Measurements from ENCODE around the gene IQSEC1.

The IQSEC1 gene

GRCh38 chr3:12956316-12956660 lies 116.9 kb downstream of the IQSEC1 start:
- no peak for DNase-seq (ENCODE audit: low read depth in 2 of 2, low spot score in 1 of 2)

DNA sequence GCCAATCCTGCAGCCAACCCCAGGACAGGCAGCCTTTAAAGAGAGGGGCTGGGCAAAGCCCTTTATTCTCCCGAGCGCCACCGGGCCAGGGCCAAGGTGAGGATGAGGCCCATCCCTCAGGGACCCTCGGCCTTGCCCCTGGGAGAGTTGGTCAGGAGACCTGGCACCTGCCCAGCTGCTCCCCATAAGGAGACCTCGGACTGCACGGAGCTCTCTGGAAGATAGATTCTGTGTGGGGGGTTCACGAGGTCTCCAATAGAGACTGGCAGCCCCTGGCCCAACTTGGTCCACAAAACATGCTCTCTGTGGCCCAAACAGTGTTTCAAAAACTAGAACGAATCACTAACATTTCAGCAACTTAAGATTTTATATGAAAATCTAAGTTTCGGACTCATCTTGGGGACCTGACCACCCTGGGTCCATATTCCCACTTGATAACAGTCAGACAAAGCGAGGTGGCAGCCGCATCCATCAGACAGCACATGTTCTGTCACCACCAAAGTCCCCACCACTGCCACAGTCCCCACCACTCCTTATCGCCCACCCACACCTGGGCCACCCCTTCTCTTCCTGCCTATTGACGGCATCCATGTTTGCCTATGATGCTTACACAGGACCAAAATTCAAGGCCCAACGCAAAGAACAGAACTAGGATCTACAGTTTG lies 117.4 kb downstream of the IQSEC1 start:
- DNase-seq (ENCODE audit: low read depth in 2 of 2, low spot score in 1 of 2), result no peak

DNA sequence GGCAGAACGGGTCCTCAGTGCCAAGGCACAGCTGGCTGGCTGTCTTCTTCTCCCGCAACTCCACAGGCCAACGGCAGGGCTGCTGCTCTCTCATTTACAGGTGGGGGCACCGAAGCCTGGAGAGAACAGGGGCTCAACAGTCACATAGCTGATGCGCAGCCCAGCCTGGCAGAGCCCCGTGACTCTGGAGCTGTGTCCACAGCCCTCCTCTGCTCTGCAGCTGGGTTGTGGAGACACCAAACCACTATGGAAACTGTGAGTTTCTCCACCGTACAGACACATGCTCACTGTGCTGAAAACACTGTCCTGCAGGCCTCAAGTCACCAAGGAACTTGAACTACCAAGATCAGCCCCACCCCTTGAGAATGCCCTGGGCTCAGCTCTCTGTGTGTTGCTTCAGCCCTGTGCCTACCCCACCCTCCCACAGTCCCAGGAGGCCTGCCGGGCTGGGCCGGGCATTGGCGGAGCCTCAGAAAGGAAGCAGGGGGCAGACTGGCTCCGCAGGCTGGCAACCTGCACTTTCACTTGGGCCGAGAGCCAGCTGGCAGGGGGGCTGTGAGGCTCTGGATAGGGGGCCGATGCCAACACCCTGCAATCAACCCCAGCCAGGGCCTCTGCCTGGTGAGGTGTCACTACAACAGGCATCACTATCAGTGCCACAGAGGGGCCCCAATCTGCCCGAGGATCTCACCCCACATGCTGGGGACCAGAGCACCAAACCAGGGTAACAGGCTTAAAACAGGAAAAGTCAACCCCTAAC lies 118.2 kb downstream of the IQSEC1 start:
- DNase-seq (ENCODE audit: low read depth in 2 of 2, low spot score in 1 of 2), result no peak

DNA sequence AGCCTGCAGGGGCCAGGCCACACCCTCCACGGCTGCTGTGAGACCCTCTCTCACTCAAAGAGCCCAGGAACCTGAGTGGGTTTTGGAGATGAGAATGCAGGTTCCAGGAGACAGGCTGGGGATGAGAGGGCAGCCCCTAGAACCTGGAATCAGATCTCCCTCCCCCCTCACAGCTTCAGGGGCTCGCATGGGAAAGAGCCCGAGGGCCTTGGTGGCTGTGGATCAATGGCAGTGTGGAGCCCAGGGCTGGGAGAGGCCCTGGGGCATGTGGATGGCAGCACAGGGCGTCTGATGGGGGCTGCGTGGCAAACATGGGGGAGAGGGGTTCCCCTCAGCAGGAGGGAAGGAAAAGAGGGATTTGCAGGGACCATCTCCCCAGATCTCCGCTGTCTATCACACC lies 119.0 kb downstream of the IQSEC1 start:
- no peak for DNase-seq (ENCODE audit: low read depth in 2 of 2, low spot score in 1 of 2)

GRCh38 chr3:12953201-12953995 lies 119.8 kb downstream of the IQSEC1 start:
- DNase-seq (ENCODE audit: low read depth in 2 of 2, low spot score in 1 of 2), result no peak

DNA sequence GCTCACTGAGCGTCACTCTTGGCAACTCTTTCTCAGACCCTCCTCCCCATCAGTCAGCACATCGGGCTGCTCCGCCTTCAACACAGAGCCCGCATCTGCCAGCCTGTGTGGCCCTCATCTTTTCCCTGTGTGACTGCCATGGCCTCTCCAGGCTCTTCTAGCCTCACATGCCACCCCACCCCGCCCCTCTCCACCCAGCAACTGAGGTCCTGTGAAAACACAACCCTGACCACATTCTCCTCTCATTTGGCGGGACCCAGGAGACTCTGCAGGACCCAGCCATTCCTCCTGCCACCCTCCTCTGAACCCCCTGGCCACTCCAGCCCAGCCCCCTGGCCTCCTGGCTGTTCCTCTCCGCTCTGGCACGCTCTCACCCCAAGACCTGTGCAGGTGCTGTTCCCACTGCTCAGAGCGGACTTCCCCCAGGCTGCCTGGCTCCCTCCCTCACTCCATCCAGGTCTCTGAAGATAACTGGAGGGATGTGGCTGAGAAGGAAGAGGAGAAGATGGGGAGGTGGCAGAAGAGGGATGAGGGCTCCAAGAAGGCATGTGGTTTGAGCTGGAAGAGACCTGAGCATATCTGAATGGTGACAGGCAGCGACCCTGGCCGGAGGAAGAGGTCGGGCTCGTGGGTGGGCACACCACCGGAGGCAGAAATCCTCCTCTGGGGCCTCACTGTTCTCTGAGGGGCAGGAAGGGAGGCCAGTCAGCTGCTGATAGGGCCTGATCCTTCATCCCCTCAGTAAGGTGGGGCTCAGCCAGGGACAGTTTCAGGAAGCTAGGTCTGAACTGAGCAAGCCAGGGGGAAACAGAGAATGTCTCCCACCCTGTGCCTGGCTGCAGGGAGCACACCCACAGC lies 120.7 kb downstream of the IQSEC1 start:
- no peak for DNase-seq (ENCODE audit: low read depth in 2 of 2, low spot score in 1 of 2)

- no peak for DNase-seq (ENCODE audit: low read depth in 2 of 2, low spot score in 1 of 2)
Observed at GRCh38 chr3:12948891-12949711, 124.1 kb downstream of the IQSEC1 start.

DNA sequence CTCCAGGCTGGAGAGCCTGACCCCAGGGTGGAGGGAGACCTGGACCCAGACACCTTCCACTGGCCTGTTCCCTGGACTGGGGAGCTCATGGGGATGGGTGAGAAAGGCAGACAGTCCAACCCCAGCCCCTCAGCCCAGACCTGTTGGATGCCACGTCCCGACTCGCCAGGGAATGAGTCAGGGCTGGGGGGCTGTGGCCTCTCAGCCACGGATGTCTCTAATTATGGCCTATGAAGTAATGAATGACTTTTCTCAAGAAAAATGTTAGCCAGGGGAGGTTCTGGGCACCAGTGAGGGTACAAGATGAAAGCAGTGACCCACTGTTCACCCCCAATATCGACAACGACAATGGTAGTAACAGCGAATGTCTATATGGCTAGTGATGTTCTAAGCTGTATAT lies 124.9 kb downstream of the IQSEC1 start:
- no peak for DNase-seq (ENCODE audit: low read depth in 2 of 2, low spot score in 1 of 2)

GRCh38 chr3:12947504-12948369 lies 125.5 kb downstream of the IQSEC1 start:
- no peak for DNase-seq (ENCODE audit: low read depth in 2 of 2, low spot score in 1 of 2)

GRCh38 chr3:12946649-12947316 lies 126.4 kb downstream of the IQSEC1 start:
- DNase-seq (ENCODE audit: low read depth in 2 of 2, low spot score in 1 of 2), result no peak

GRCh38 chr3:12946251-12946648 lies 127.0 kb downstream of the IQSEC1 start:
- no peak for DNase-seq (ENCODE audit: low read depth in 2 of 2, low spot score in 1 of 2)

DNA sequence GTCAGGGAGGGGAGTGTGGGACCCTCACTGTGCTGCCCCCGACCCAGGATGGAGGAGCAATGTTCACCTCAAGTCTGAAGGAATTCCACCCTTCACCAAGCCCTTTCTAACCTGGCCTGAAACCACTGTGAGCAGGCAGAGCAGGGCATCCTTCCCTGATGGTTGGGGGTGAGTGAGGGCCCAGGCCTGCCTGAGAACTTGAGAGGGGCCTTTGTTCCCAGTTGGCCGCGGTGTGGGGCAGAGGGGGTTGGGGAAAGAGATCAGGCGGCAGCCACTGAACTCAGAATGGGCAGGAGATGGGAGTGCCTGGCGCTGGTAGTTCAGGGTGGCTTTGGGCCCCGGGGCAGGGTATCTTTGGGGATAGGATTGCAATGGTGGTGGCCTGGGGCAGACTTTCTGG lies 128.4 kb downstream of the IQSEC1 start:
- no peak for DNase-seq (ENCODE audit: low read depth in 2 of 2, low spot score in 1 of 2)

DNA sequence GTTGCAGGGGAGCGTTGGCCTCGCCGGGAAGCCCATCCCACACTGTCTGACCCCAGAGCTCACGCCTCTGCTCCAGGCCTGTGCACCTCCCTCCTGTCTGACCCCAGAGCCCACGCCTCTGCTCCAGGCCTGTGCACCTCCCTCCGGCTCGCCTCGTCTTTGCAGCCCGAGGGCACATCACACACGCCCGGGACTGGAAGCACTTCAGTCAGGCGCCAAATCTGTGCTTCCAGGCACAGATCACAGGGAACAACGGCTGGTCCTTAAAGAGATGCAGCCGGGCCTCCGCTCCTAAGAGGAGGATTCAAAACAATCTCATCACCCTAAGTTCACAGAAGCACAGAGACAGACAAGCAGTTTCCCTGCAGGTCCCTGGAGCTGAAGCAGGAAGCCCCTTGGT lies 128.8 kb downstream of the IQSEC1 start:
- no peak for DNase-seq (ENCODE audit: low read depth in 2 of 2, low spot score in 1 of 2)

GRCh38 chr3:12943124-12944021 lies 129.9 kb downstream of the IQSEC1 start:
- DNase-seq (ENCODE audit: low read depth in 2 of 2, low spot score in 1 of 2), result no peak

DNA sequence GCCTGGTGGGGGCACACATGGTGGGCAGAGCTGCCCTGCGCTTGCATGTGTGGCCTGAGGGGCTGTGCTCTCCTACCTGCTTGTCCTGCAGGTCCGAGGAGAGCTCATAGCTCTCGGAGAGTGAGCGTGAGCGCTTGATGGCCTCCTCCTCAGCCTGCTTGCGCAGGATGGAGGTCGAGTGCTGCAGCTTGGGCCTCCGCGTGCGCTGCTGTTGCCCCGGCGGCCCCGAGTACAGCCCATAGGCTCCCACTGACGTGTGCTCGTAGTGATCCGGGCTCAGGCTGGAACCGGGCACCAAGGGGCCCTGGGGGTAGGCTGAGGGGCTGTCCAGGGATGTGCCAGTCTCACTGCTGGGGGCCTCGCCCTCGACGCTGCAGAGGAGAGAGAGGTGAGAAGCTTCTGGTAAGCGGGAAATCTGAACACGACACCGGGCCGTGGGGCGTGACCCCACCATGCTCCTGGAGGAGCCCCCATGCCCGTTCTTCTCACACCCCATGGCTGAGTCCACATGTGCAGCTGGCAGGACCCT lies 131.7 kb downstream of the IQSEC1 start:
- DNase-seq (ENCODE audit: low read depth in 2 of 2, low spot score in 1 of 2), result no peak

- DNase-seq (ENCODE audit: low read depth in 2 of 2, low spot score in 1 of 2), result no peak
Observed at GRCh38 chr3:12940854-12941253, 132.4 kb downstream of the IQSEC1 start.

DNA sequence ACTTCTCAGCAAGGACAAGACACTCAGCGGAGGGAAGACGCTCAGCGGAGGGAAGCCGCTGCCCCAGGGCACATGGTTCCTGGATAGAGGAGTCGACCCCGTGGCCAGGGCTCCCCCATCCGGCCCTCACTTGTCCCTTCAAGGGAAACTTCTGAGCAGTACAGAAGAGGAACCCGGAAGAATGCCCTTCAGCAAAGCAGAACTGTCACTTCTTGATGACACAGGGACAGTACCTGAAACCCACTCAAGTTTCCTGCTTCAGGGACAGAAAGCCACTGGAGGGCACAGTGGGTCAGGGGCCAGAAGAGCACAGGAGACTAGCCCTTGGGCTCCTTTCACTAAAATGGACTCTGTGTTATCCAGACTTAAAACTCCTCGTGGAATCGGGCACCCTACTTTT lies 134.1 kb downstream of the IQSEC1 start:
- no peak for DNase-seq (ENCODE audit: low read depth in 2 of 2, low spot score in 1 of 2)

Data from stimulated activated CD8-positive, alpha-beta memory T cell treated with anti-CD3 and anti-CD28 coated beads, Interleukin-4, amount 100 ng/mL, for 4 hours (primary cell).